Adrenal gland (tissue), 12 donors: ENCODE measurements around the gene RPL38. TPM values are rescaled to one million over a fixed set of nuclear protein-coding genes. Genes with fewer than 3 reads are reported as not detected.

Experiments used
- DNase-seq, 7 donors: peaks; one replicate each; pipeline ENCODE4 v3.0.0-alpha.2; 2019 to 2020
- H3K27ac ChIP-seq, 5 donors: fragments of 200-600 bp; sonication (generic) in 4 of 5; 1 replicate in 3 of 5; 2 replicates in 2 of 5; pipeline versions ENCODE4 v1.5.1 to v1.8.0; 2016 to 2020; ENCODE audit warnings: mild to moderate bottlenecking in 1 of 5
- H3K27me3 ChIP-seq: fragments of 200-600 bp; 2 replicates; pipeline ENCODE4 v1.8.0; 2021
- H3K36me3 ChIP-seq, 2 donors: fragments of 200-600 bp; replicated peaks in 1 of 2; 1 replicate in 1 of 2; 2 replicates in 1 of 2; pipeline versions ENCODE4 v1.5.1 to v1.8.0; 2018 to 2022
- H3K4me1 ChIP-seq, 2 donors: fragments of 200-600 bp; replicated peaks in 1 of 2; 1 replicate in 1 of 2; 2 replicates in 1 of 2; pipeline versions ENCODE4 v1.5.1 to v1.8.0; 2018 to 2021
- H3K4me3 ChIP-seq, 4 donors: fragments of 200-600 bp; sonication (generic) in 3 of 4; one replicate each; pipeline ENCODE4 v1.5.1; 2016 to 2018
- H3K9me3 ChIP-seq, 3 donors: fragments of 200-600 bp; sonication (generic) in 1 of 3; replicated peaks in 1 of 3; 1 replicate in 2 of 3; 2 replicates in 1 of 3; pipeline versions ENCODE4 v1.5.1 to v1.8.0; 2016 to 2021
- CTCF ChIP-seq, 6 experiments: fragments of 450-650 bp in 4 of 6; fragments of 200-600 bp in 2 of 6; sonication (generic) in 1 of 6; IDR thresholded peaks; 1 replicate in 5 of 6; 2 replicates in 1 of 6; pipeline versions ENCODE4 v1.5.1 to v1.8.0; 2016 to 2021; ENCODE audit warnings: antibody characterized with exemption in 6 of 6, mild to moderate bottlenecking in 2 of 6, moderate library complexity in 1 of 6
- POLR2A ChIP-seq, 2 donors: fragments of 450-650 bp; IDR thresholded peaks; one replicate each; pipeline ENCODE4 v1.6.1; 2017; ENCODE audit warnings: antibody characterized with exemption in 2 of 2, mild to moderate bottlenecking in 2 of 2, moderate library complexity in 1 of 2
- WGBS, 4 donors: extraction: QIAGEN DNeasy Blood & Tissue Kit in 2 of 4; methylation state at CpG; one replicate each; pipeline versions ENCODE4 v1.1.5 to v1.1.7; 2013 to 2017; 5-methylcytosine and 5-hydroxymethylcytosine counted together
- intact Hi-C, 2 donors: fragments of 100-400 bp; cut with DNase I; formaldehyde crosslinking; loops; one replicate each; pipeline versions ENCODE4 v1.14.1 to v1.15.0; 2022 to 2023
- polyA plus RNA-seq, 3 donors: library from polyadenylated mRNA; stranded (reverse); fragments of 200-250 nt in 2 of 3; fragments of 350-450 nt in 1 of 3; fragmentation: Illumina TruSeq in 1 of 3; extraction: RNeasy Lipid Tissue Mini Kit (QIAGEN cat#74804) in 1 of 3; gene quantifications; one replicate each; pipeline ENCODE4 v1.2.3, GENCODE V29; 2013 to 2014
- total RNA-seq, 9 donors: library from RNA; depleted of rRNA in 4 of 9; stranded (reverse); fragments of >200 nt in 4 of 9; fragments of 120-200 nt in 1 of 9; fragmentation: NEBNext Ultra II Directional in 1 of 9; extraction: Animal tissue kit (Norgen Biotek cat#: 25700) in 1 of 9; gene quantifications; one replicate each; pipeline versions ENCODE4 v1.1.0 to v1.2.4, GENCODE V29; 2013 to 2023
- donor health status: healthy with polysubstance abuse.
- donor health status: Bipolar disorder and iron deficiency.
- donor health status: DM: yes; HTN: yes; CAD: no.
- donor health status: DM: no; HTN: no; CAD: no.
- donor health status: DM: no; HTN: no; CAD: no.
- donor health status: DM: yes; HTN: yes; CAD: no.

RPL38 gene
- total and polyA plus RNA-seq, 12 donors, result 136 to 1,921 (median 789) TPM

GRCh38 chr17:74213861-74214391 is 10.4 kb downstream of the RPL38 start:
- H3K27ac ChIP-seq, result peak overlapping the region in 2 of 5 donors; percentile 88 to 89
- peak overlapping the region in 2 of 4 donors; percentile 28 to 64 for H3K4me3 ChIP-seq
- H3K27me3 ChIP-seq, result no peaks in the 10 kb centered on the region
- H3K4me1 ChIP-seq, result peaks cover 23 to 32% of the 10 kb centered on the region in 2 donors
- peaks cover 0 to 15% of the 10 kb centered on the region in 2 donors for H3K36me3 ChIP-seq
- DNase-seq, result peak in 2 of 7 donors; percentile 31 to 43
- H3K9me3 ChIP-seq, result no peaks in the 10 kb centered on the region
- TF ChIP-seq CTCF (IDR thresholded peaks at IDR 0.05) (no peak), POLR2A (IDR thresholded peaks at IDR 0.05) (no peak)
- 14 to 16% (median 14%) methylated on average over 9 to 33 of the region's 33 CpGs for WGBS, 4 donors
- intact Hi-C loops, result loop anchor here (5.0 to 10.0 kb wide), 3 partner anchors 61 to 151 kb away; partner anchors contain the start of genes BTBD17 (in 1 of the 2), DNAI2 (in 1 of the 2) and GPR142 (in 1 of the 2)

GRCh38 chr17:74214484-74215341 is 11.2 kb downstream of the RPL38 start:
- Histone ChIP-seq H3K4me3 (peak overlapping the region in 1 of 4 donors; percentile 64), H3K27me3 (no peaks in the 10 kb centered on the region), H3K4me1 (peaks cover 23 to 32% of the 10 kb centered on the region in 2 donors), H3K27ac (peak overlapping the region in 1 of 5 donors; percentile 89), H3K36me3 (peaks cover 0 to 7% of the 10 kb centered on the region in 2 donors), H3K9me3 (no peaks in the 10 kb centered on the region)
- intact Hi-C loops, result loop anchor here (5.0 to 10.0 kb wide), 3 partner anchors 60 to 150 kb away; partner anchors contain the start of genes BTBD17 (in 1 of the 2), DNAI2 (in 1 of the 2) and GPR142 (in 1 of the 2)
- TF ChIP-seq CTCF (IDR thresholded peaks at IDR 0.05) (no peak), POLR2A (IDR thresholded peaks at IDR 0.05) (no peak)
- no peak for DNase-seq
- WGBS, 4 donors, result 77 to 85% (median 80%) methylated on average over 8 to 16 of the region's 16 CpGs

- no peak for DNase-seq
- Histone ChIP-seq H3K4me3 (no peak overlapping the region), H3K36me3 (peaks cover 0 to 1% of the 10 kb centered on the region in 2 donors), H3K27ac (no peak overlapping the region), H3K27me3 (no peaks in the 10 kb centered on the region), H3K4me1 (peaks cover 23 to 27% of the 10 kb centered on the region in 2 donors), H3K9me3 (no peaks in the 10 kb centered on the region)
- intact Hi-C loops, result loop anchor here in 1 of 2 donors (10.0 kb wide), 2 partner anchors 59 to 149 kb away; partner anchors contain the start of genes BTBD17, DNAI2 and GPR142
- TF ChIP-seq CTCF (IDR thresholded peaks at IDR 0.05) (no peak), POLR2A (IDR thresholded peaks at IDR 0.05) (no peak)
- WGBS, 4 donors, result 50 to 83% (median 76%) methylated on average over 2 to 6 of the region's 6 CpGs
Measured at GRCh38 chr17:74215342-74215727, 11.9 kb downstream of the RPL38 start.

- Histone ChIP-seq H3K4me3 (no peak overlapping the region), H3K36me3 (no peaks in the 10 kb centered on the region), H3K27me3 (no peaks in the 10 kb centered on the region), H3K4me1 (peaks cover 13 to 15% of the 10 kb centered on the region in 2 donors), H3K27ac (no peak overlapping the region), H3K9me3 (no peaks in the 10 kb centered on the region)
- TF ChIP-seq CTCF (IDR thresholded peaks at IDR 0.05) (no peak), POLR2A (IDR thresholded peaks at IDR 0.05) (no peak)
- 81 to 88% (median 87%) methylated on average over 3 to 5 of the region's 5 CpGs for WGBS, 4 donors
- no peak for DNase-seq
- intact Hi-C loops, result loop anchor here in 1 of 2 donors (10.0 kb wide), 2 partner anchors 58 to 148 kb away; partner anchors contain the start of genes BTBD17, DNAI2 and GPR142
Measured at GRCh38 chr17:74216505-74216904, 13.0 kb downstream of the RPL38 start.
